GM20431 (cell line): ENCODE data around the gene CENPU.
"Not testable (repeated sequence)": the region's sequence is repeated elsewhere in the genome, so short reads cannot be mapped to it uniquely, and the experiment has no call there.

Source experiments
- in situ Hi-C: fragments of 300-500 bp; cut with MseI, MboI; formaldehyde crosslinking; loops from one replicate; pipeline ENCODE4 v1.15.0; 2020; ENCODE audit warnings: low sequenced_read_pairs; ENCODE audit not compliant: unreplicated experiment

Gene CENPU

GRCh38 chr4:184756399-184756798 is 22.5 kb upstream of the CENPU start:
- in situ Hi-C loops, result loop anchor here (25.0 kb wide), 1 partner anchor 231 kb away; no protein-coding TSS in a partner anchor

GRCh38 chr4:184755278-184755677 is 21.4 kb upstream of the CENPU start:
- in situ Hi-C loops, result loop anchor here (25.0 kb wide), 1 partner anchor 232 kb away; no protein-coding TSS in a partner anchor

- in situ Hi-C loops, result loop anchor here (25.0 kb wide), 1 partner anchor 235 kb away; no protein-coding TSS in a partner anchor
Measured at GRCh38 chr4:184752496-184753275, 18.8 kb upstream of the CENPU start.

GRCh38 chr4:184751585-184751956 is 17.7 kb upstream of the CENPU start:
- in situ Hi-C loops, result loop anchor here (25.0 kb wide), 1 partner anchor 236 kb away; no protein-coding TSS in a partner anchor

- in situ Hi-C loops, result loop anchor here (25.0 kb wide), 1 partner anchor 236 kb away; no protein-coding TSS in a partner anchor
Measured at GRCh38 chr4:184750926-184751584, 17.2 kb upstream of the CENPU start.

- in situ Hi-C loops, result no loop called here
Measured at GRCh38 chr4:184748251-184748652, 14.4 kb upstream of the CENPU start.

GRCh38 chr4:184747034-184747830 is 13.3 kb upstream of the CENPU start:
- in situ Hi-C loops, result no loop called here

- in situ Hi-C loops, result no loop called here
Measured at GRCh38 chr4:184745831-184746795, 12.2 kb upstream of the CENPU start.

GRCh38 chr4:184744236-184744635 is 10.3 kb upstream of the CENPU start:
- in situ Hi-C loops, result no loop called here

- in situ Hi-C loops, result no loop called here
Measured at GRCh38 chr4:184743650-184744049, 9.8 kb upstream of the CENPU start.

GRCh38 chr4:184741651-184742050 is 7.8 kb upstream of the CENPU start:
- in situ Hi-C loops, result not testable (repeated sequence)

- in situ Hi-C loops, result no loop called here
Measured at GRCh38 chr4:184740980-184741391, 7.1 kb upstream of the CENPU start.

- in situ Hi-C loops, result not testable (repeated sequence)
Measured at GRCh38 chr4:184739575-184739974, 5.7 kb upstream of the CENPU start.

GRCh38 chr4:184734758-184735157 is 862 bp upstream of the CENPU start:
- in situ Hi-C loops, result no loop called here

GRCh38 chr4:184732126-184732525 is 1.8 kb downstream of the CENPU start:
- in situ Hi-C loops, result no loop called here

GRCh38 chr4:184731056-184731455 is 2.8 kb downstream of the CENPU start:
- in situ Hi-C loops, result no loop called here

GRCh38 chr4:184729946-184730345 is 4.0 kb downstream of the CENPU start:
- in situ Hi-C loops, result no loop called here

- in situ Hi-C loops, result no loop called here
Measured at GRCh38 chr4:184728858-184729257, 5.0 kb downstream of the CENPU start.

GRCh38 chr4:184727430-184727829 is 6.5 kb downstream of the CENPU start:
- in situ Hi-C loops, result no loop called here
